GM23338 (cell line): ENCODE results near the gene KRT85. TPM values are rescaled to one million over a fixed set of nuclear protein-coding genes. Genes with fewer than 3 reads are reported as not detected.

ENCODE experiments used
- ATAC-seq: fragments of 200-7000 bp; cut with Tn5 transposase; 3 replicates; pipeline ENCODE4 v1.9.1; 2020
- DNase-seq: peaks from one replicate; pipeline ENCODE4 v3.0.0-alpha.2; 2015; ENCODE audit warnings: low spot score
- H2AFZ ChIP-seq: fragments of 200-600 bp; sonication (generic); 2 replicates; pipeline ENCODE4 v1.8.0; 2016; ENCODE audit warnings: antibody characterized with exemption, mild to moderate bottlenecking, moderate library complexity
- H3F3A ChIP-seq: fragments of 200-600 bp; sonication (generic); replicated peaks from 2 replicates; pipeline ENCODE4 v1.8.0; 2017; ENCODE audit warnings: antibody characterized with exemption, mixed run types, low read depth
- H3K27ac ChIP-seq: fragments of 200-600 bp; sonication (generic); 2 replicates; pipeline ENCODE4 v1.6.1; 2016; ENCODE audit warnings: low read depth
- H3K27me3 ChIP-seq: fragments of 200-600 bp; sonication (generic); 2 replicates; pipeline ENCODE4 v1.8.0; 2016; ENCODE audit warnings: mild to moderate bottlenecking, mixed run types, moderate library complexity; ENCODE audit not compliant: insufficient read depth
- H3K36me3 ChIP-seq: fragments of 200-600 bp; sonication (generic); 2 replicates; pipeline ENCODE4 v1.8.0; 2016; ENCODE audit warnings: mild to moderate bottlenecking; ENCODE audit not compliant: insufficient read depth
- H3K4me1 ChIP-seq: fragments of 200-600 bp; sonication (generic); 2 replicates; pipeline ENCODE4 v1.8.0; 2016; ENCODE audit warnings: mild to moderate bottlenecking, moderate library complexity; ENCODE audit not compliant: insufficient read depth
- H3K4me2 ChIP-seq: fragments of 200-600 bp; sonication (generic); 2 replicates; pipeline ENCODE4 v1.7.1; 2017; ENCODE audit warnings: mixed run types
- H3K4me3 ChIP-seq: fragments of 200-600 bp; sonication (generic); 2 replicates; pipeline ENCODE4 v1.6.1; 2016; ENCODE audit warnings: mixed run types
- H3K79me2 ChIP-seq: fragments of 200-600 bp; sonication (generic); replicated peaks from 2 replicates; pipeline ENCODE4 v1.8.0; 2017; ENCODE audit warnings: mild to moderate bottlenecking; ENCODE audit not compliant: insufficient read depth
- H3K9me2 ChIP-seq: fragments of 200-600 bp; sonication (generic); 2 replicates; pipeline ENCODE4 v1.8.0; 2017; ENCODE audit not compliant: insufficient read depth
- H4K20me1 ChIP-seq: fragments of 200-600 bp; sonication (generic); replicated peaks from 2 replicates; pipeline ENCODE4 v1.8.0; 2017; ENCODE audit warnings: mild to moderate bottlenecking; ENCODE audit not compliant: insufficient read depth
- H3K27ac Mint-ChIP-seq: 2 replicates; pipeline ENCODE4 v1.8.0; 2020; ENCODE audit warnings: inconsistent platforms, mild to moderate bottlenecking, moderate library complexity, mixed read lengths
- H3K27me3 Mint-ChIP-seq: 3 replicates; pipeline ENCODE4 v1.8.0; 2022; ENCODE audit warnings: low read depth, mild to moderate bottlenecking, moderate library complexity, mixed read lengths, inconsistent platforms; ENCODE audit not compliant: insufficient read depth, poor library complexity
- H3K36me3 Mint-ChIP-seq: 3 replicates; pipeline ENCODE4 v1.8.0; 2021; ENCODE audit warnings: low read depth, mild to moderate bottlenecking, inconsistent platforms, moderate library complexity, mixed read lengths
- H3K4me1 Mint-ChIP-seq: 3 replicates; pipeline ENCODE4 v1.8.0; 2020; ENCODE audit warnings: mild to moderate bottlenecking, inconsistent platforms, mixed read lengths
- H3K4me3 Mint-ChIP-seq: 3 replicates; pipeline ENCODE4 v1.8.0; 2021; ENCODE audit warnings: moderate library complexity, mild to moderate bottlenecking, inconsistent platforms, mixed read lengths
- H3K9me3 Mint-ChIP-seq: 3 replicates; pipeline ENCODE4 v1.8.0; 2020; ENCODE audit warnings: moderate library complexity, mild to moderate bottlenecking, inconsistent platforms, mixed read lengths
- CREB1 ChIP-seq: fragments of 250-450 bp; sonication (Bioruptor Pico); IDR thresholded peaks from 2 replicates; pipeline ENCODE4 v1.5.0; 2020; ENCODE audit warnings: low read depth, mild to moderate bottlenecking, moderate library complexity
- EZH2 ChIP-seq: fragments of 200-600 bp; sonication (generic); IDR thresholded peaks from one replicate; pipeline ENCODE4 v1.8.0; 2017; ENCODE audit warnings: antibody characterized with exemption, mild to moderate bottlenecking, low read depth; ENCODE audit not compliant: unreplicated experiment
- EZH2phosphoT487 ChIP-seq: fragments of 200-600 bp; sonication (generic); IDR thresholded peaks from one replicate; pipeline ENCODE4 v1.8.1; 2018; ENCODE audit warnings: antibody characterized with exemption; ENCODE audit not compliant: unreplicated experiment
- NANOG ChIP-seq: IDR thresholded peaks from 2 replicates; pipeline ENCODE4 v1.6.1; 2016; ENCODE audit warnings: antibody characterized with exemption, borderline replicate concordance
- POLR2AphosphoS5 ChIP-seq: IDR thresholded peaks from 2 replicates; pipeline ENCODE4 v1.6.1; 2016; ENCODE audit warnings: antibody characterized with exemption, low read depth
- REST ChIP-seq: IDR thresholded peaks from one replicate; pipeline ENCODE4 v1.6.1; 2018; ENCODE audit warnings: antibody characterized with exemption; ENCODE audit not compliant: unreplicated experiment
- STAT1 ChIP-seq: IDR thresholded peaks from one replicate; pipeline ENCODE4 v1.6.1; 2016; ENCODE audit warnings: antibody characterized with exemption; ENCODE audit not compliant: unreplicated experiment
- ZNF114 ChIP-seq: fragments of 250-450 bp; sonication (Bioruptor Pico); IDR thresholded peaks from 2 replicates; pipeline ENCODE4 v1.5.0; 2020; ENCODE audit warnings: mild to moderate bottlenecking, moderate library complexity
- ZNF331 ChIP-seq: fragments of 250-450 bp; sonication (Bioruptor Pico); IDR thresholded peaks from 2 replicates; pipeline ENCODE4 v1.5.0; 2020; ENCODE audit warnings: low read depth, mild to moderate bottlenecking, moderate library complexity
- ZNF462 ChIP-seq: fragments of 250-450 bp; sonication (Bioruptor Pico); IDR thresholded peaks from 2 replicates; pipeline ENCODE4 v1.5.0; 2020; ENCODE audit warnings: mild to moderate bottlenecking, moderate library complexity
- polyA plus RNA-seq: library from polyadenylated mRNA; unstranded; fragments of >200 nt; fragmentation: Nextera tagmentation; extraction: Ambion mirVana; gene quantifications from 2 replicates; pipeline ENCODE4 v1.2.1, GENCODE V29; 2016
- total RNA-seq: library from RNA; depleted of rRNA; stranded (reverse); fragments of >200 nt; shearing (Covaris generic); gene quantifications from 2 replicates; pipeline ENCODE4 v1.2.3, GENCODE V29; 2014
- TF ChIP-seq, protein P1 (sequence below): IDR thresholded peaks from 2 replicates; pipeline ENCODE4 v1.6.1; 2016; ENCODE audit warnings: antibody characterized with exemption
- TF ChIP-seq, protein P2 (sequence below), 2 experiments: fragments of 200-600 bp in 1 of 2; sonication (generic) in 1 of 2; conservative IDR thresholded peaks; 2 replicates each; pipeline versions ENCODE4 v1.5.1 to v1.6.1; 2016 to 2017; ENCODE audit warnings: antibody characterized with exemption in 2 of 2, low read depth in 2 of 2, mild to moderate bottlenecking in 2 of 2, moderate library complexity in 1 of 2

Gene KRT85
- total and polyA plus RNA-seq, 2 experiments from 2014 or later = not detected

- TF ChIP-seq, protein P1, sequence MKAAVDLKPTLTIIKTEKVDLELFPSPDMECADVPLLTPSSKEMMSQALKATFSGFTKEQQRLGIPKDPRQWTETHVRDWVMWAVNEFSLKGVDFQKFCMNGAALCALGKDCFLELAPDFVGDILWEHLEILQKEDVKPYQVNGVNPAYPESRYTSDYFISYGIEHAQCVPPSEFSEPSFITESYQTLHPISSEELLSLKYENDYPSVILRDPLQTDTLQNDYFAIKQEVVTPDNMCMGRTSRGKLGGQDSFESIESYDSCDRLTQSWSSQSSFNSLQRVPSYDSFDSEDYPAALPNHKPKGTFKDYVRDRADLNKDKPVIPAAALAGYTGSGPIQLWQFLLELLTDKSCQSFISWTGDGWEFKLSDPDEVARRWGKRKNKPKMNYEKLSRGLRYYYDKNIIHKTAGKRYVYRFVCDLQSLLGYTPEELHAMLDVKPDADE = no peak
- no peak for TF ChIP-seq REST
Measured at GRCh38 chr12:52413202-52413601, 45.9 kb upstream of the KRT85 start (continued).

GRCh38 chr12:52411815-52412214 lies 44.5 kb upstream of the KRT85 start:
- Histone ChIP-seq H3F3A (no peaks in the 10 kb centered on the region), H3K4me1 (no peaks in the 10 kb centered on the region), H3K27me3 (no peaks in the 10 kb centered on the region), H3K36me3 (no peaks in the 10 kb centered on the region), H3K9me2 (no peaks in the 10 kb centered on the region), H3K4me2 (no peak overlapping the region), H4K20me1 (no peaks in the 10 kb centered on the region), H3K4me3 (no peak overlapping the region), H2AFZ (no peak overlapping the region), H3K79me2 (no peaks in the 10 kb centered on the region), H3K27ac (no peak overlapping the region)
- peaks cover 4% of the 10 kb centered on the region; the same call in 1 of the 3 replicates for H3K4me1 Mint-ChIP-seq
- H3K27me3 Mint-ChIP-seq = peaks cover 4% of the 10 kb centered on the region
- peaks cover 7% of the 10 kb centered on the region for H3K36me3 Mint-ChIP-seq
- H3K4me3 Mint-ChIP-seq = no peak overlapping the region
- ATAC-seq (no peak), DNase-seq (no peak)
- no peak overlapping the region for H3K27ac Mint-ChIP-seq
- peaks cover 25% of the 10 kb centered on the region for H3K9me3 Mint-ChIP-seq
- no peak for TF ChIP-seq CREB1 (CRISPR knock-in tag)
- TF ChIP-seq, protein P1 = no peak
- no peak for TF ChIP-seq EZH2
- TF ChIP-seq, protein P2, sequence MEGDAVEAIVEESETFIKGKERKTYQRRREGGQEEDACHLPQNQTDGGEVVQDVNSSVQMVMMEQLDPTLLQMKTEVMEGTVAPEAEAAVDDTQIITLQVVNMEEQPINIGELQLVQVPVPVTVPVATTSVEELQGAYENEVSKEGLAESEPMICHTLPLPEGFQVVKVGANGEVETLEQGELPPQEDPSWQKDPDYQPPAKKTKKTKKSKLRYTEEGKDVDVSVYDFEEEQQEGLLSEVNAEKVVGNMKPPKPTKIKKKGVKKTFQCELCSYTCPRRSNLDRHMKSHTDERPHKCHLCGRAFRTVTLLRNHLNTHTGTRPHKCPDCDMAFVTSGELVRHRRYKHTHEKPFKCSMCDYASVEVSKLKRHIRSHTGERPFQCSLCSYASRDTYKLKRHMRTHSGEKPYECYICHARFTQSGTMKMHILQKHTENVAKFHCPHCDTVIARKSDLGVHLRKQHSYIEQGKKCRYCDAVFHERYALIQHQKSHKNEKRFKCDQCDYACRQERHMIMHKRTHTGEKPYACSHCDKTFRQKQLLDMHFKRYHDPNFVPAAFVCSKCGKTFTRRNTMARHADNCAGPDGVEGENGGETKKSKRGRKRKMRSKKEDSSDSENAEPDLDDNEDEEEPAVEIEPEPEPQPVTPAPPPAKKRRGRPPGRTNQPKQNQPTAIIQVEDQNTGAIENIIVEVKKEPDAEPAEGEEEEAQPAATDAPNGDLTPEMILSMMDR (conservative IDR thresholded peaks at IDR 0.05; ENCODE audit: low read depth in 2 of 2) = no peak
- TF ChIP-seq STAT1 = no peak
- TF ChIP-seq NANOG = no peak
- no peak for TF ChIP-seq POLR2AphosphoS5
- no peak for TF ChIP-seq ZNF331 (CRISPR knock-in tag)
- no peak for TF ChIP-seq ZNF462 (CRISPR knock-in tag)
- TF ChIP-seq EZH2phosphoT487 = no peak
- TF ChIP-seq ZNF114 (CRISPR knock-in tag) = no peak
